Endothelial cell of umbilical vein (primary cell): Measurements from ENCODE around the gene IL13RA1.

Source experiments
- EZH2 ChIP-seq: IDR thresholded peaks from 2 replicates; pipeline ENCODE4 v1.6.1; 2012; ENCODE audit warnings: borderline replicate concordance, low read depth, mild to moderate bottlenecking, moderate library complexity, low read length, inconsistent platforms; ENCODE audit not compliant: severe bottlenecking
- FOS ChIP-seq: IDR thresholded peaks from 2 replicates; pipeline ENCODE4 v1.6.1; 2011; ENCODE audit warnings: mild to moderate bottlenecking, low read length, moderate library complexity, borderline replicate concordance; ENCODE audit not compliant: insufficient read depth
- GATA2 ChIP-seq: IDR thresholded peaks from 2 replicates; pipeline ENCODE4 v1.7.0; 2011; ENCODE audit warnings: low read depth, mild to moderate bottlenecking, moderate library complexity, mixed read lengths, low read length; ENCODE audit not compliant: insufficient read length, insufficient read depth
- MYC ChIP-seq: IDR thresholded peaks from one replicate; pipeline ENCODE4 v1.6.1; 2011; ENCODE audit warnings: mild to moderate bottlenecking, low read depth, low read length
- POLR2A ChIP-seq: IDR thresholded peaks from 2 replicates; pipeline ENCODE4 v1.6.1; 2012; ENCODE audit warnings: low read depth, mild to moderate bottlenecking, control low read depth, low read length
- POLR2AphosphoS5 ChIP-seq: IDR thresholded peaks from 2 replicates; pipeline ENCODE4 v1.6.1; 2012; ENCODE audit warnings: low read depth, mild to moderate bottlenecking, control low read depth, low read length, moderate library complexity; ENCODE audit not compliant: insufficient read depth
- TF ChIP-seq, protein P1 (sequence below), 2 donors: IDR thresholded peaks; 1 replicate in 1 of 2; 2 replicates in 1 of 2; pipeline ENCODE4 v1.5.1; 2011; ENCODE audit warnings: low read length in 2 of 2, mild to moderate bottlenecking in 2 of 2, moderate library complexity in 2 of 2, control low read depth in 1 of 2, inconsistent platforms in 1 of 2, low read depth in 1 of 2; ENCODE audit not compliant: insufficient read depth in 1 of 2; ENCODE audit errors: extremely low read depth in 1 of 2
- TF ChIP-seq, protein P2 (sequence below): IDR thresholded peaks from 2 replicates; pipeline ENCODE4 v1.6.1; 2011; ENCODE audit not compliant: insufficient read depth, insufficient read length

GRCh38 chrX:118685393-118685792 is 42.0 kb upstream of the IL13RA1 start:
- TF ChIP-seq, protein P1, sequence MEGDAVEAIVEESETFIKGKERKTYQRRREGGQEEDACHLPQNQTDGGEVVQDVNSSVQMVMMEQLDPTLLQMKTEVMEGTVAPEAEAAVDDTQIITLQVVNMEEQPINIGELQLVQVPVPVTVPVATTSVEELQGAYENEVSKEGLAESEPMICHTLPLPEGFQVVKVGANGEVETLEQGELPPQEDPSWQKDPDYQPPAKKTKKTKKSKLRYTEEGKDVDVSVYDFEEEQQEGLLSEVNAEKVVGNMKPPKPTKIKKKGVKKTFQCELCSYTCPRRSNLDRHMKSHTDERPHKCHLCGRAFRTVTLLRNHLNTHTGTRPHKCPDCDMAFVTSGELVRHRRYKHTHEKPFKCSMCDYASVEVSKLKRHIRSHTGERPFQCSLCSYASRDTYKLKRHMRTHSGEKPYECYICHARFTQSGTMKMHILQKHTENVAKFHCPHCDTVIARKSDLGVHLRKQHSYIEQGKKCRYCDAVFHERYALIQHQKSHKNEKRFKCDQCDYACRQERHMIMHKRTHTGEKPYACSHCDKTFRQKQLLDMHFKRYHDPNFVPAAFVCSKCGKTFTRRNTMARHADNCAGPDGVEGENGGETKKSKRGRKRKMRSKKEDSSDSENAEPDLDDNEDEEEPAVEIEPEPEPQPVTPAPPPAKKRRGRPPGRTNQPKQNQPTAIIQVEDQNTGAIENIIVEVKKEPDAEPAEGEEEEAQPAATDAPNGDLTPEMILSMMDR (IDR thresholded peaks at IDR 0.05; ENCODE audit: extremely low read depth in 1 of 2, insufficient read depth in 1 of 2, low read depth in 1 of 2, low read length in 2 of 2) = no peak
- TF ChIP-seq, protein P2, sequence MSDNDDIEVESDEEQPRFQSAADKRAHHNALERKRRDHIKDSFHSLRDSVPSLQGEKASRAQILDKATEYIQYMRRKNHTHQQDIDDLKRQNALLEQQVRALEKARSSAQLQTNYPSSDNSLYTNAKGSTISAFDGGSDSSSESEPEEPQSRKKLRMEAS = no peak
- no peak for TF ChIP-seq POLR2AphosphoS5
- TF ChIP-seq POLR2A = no peak
- TF ChIP-seq EZH2 = no peak
- no peak for TF ChIP-seq MYC
- TF ChIP-seq FOS = no peak
- no peak for TF ChIP-seq GATA2
